IMR-90 (cell line): ENCODE results near the gene RXFP2. TPM values are rescaled to one million over a fixed set of nuclear protein-coding genes. Genes with fewer than 3 reads are reported as not detected.

Experiments used
- ATAC-seq: fragments of 200-7000 bp; cut with Tn5 transposase; 2 replicates; pipeline ENCODE4 v1.9.1; 2020; ENCODE audit warnings: low read depth, mild to moderate bottlenecking, moderate library complexity
- BruUV-seq: library from RNA; stranded (reverse); fragments of 400-500 nt; replicated peaks from 2 replicates; lab custom pipeline; 2021; lab: Mats Ljungman, UMichigan
- CTCF ChIA-PET: fragments of 300-600 bp; formaldehyde crosslinking; extraction: SDS; loops from one replicate; lab custom pipeline; 2021; ENCODE audit warnings: antibody characterized with exemption; lab: Yijun Ruan, JAX
- POLR2A ChIA-PET: fragments of 300-600 bp; sonication (Branson Sonifier 250); formaldehyde crosslinking; loops from one replicate; lab custom pipeline; 2022; ENCODE audit warnings: antibody characterized with exemption; ENCODE audit not compliant: unreplicated experiment; lab: Charles Lee
- DNase-seq: peaks from one replicate; pipeline ENCODE4 v3.0.0; 2013
- H2AFZ ChIP-seq: replicated peaks from 2 replicates; pipeline ENCODE3; 2013; ENCODE audit warnings: low read length, mild to moderate bottlenecking; ENCODE audit not compliant: poor library complexity
- H2AK5ac ChIP-seq: 2 replicates; pipeline ENCODE4 v1.6.1; 2013; ENCODE audit warnings: low read depth, low read length, inconsistent platforms
- H2AK9ac ChIP-seq: replicated peaks from 2 replicates; pipeline ENCODE3; 2013; ENCODE audit warnings: mild to moderate bottlenecking, low read depth, low read length, moderate library complexity; ENCODE audit not compliant: poor library complexity
- H2BK120ac ChIP-seq: 2 replicates; pipeline ENCODE4 v1.6.1; 2013; ENCODE audit warnings: low read depth, low read length, inconsistent platforms
- H2BK15ac ChIP-seq: 3 replicates; pipeline ENCODE4 v1.6.1; 2013; ENCODE audit warnings: low read depth, low read length, inconsistent platforms
- H2BK20ac ChIP-seq: 2 replicates; pipeline ENCODE4 v1.6.1; 2013; ENCODE audit warnings: low read depth, mild to moderate bottlenecking, inconsistent platforms, low read length, moderate library complexity
- H2BK5ac ChIP-seq: 2 replicates; pipeline ENCODE4 v1.6.1; 2013; ENCODE audit warnings: mild to moderate bottlenecking, low read depth, low read length, inconsistent platforms; ENCODE audit not compliant: poor library complexity, severe bottlenecking
- H3K14ac ChIP-seq: replicated peaks from 2 replicates; pipeline ENCODE4 v1.6.1; 2013; ENCODE audit warnings: low read depth, low read length, inconsistent platforms
- H3K18ac ChIP-seq: 2 replicates; pipeline ENCODE4 v1.6.1; 2013; ENCODE audit warnings: low read depth, low read length, control low read depth
- H3K23ac ChIP-seq: 2 replicates; pipeline ENCODE4 v1.6.1; 2013; ENCODE audit warnings: low read depth, low read length, inconsistent platforms
- H3K27ac ChIP-seq: 2 replicates; pipeline ENCODE4 v1.5.1; 2013; ENCODE audit warnings: mild to moderate bottlenecking, control low read depth, low read length; ENCODE audit not compliant: insufficient read depth
- H3K27me3 ChIP-seq: 2 replicates; pipeline ENCODE4 v1.6.1; 2013; ENCODE audit warnings: low read length; ENCODE audit not compliant: control insufficient read depth, insufficient read depth
- H3K36me3 ChIP-seq: 2 replicates; pipeline ENCODE4 v1.6.1; 2013; ENCODE audit warnings: low read length, mixed read lengths; ENCODE audit not compliant: control insufficient read depth, insufficient read depth
- H3K4ac ChIP-seq: 2 replicates; pipeline ENCODE4 v1.6.1; 2013; ENCODE audit warnings: low read depth, low read length, inconsistent platforms
- H3K4me1 ChIP-seq: 2 replicates; pipeline ENCODE4 v1.6.1; 2013; ENCODE audit warnings: low read length, mixed read lengths; ENCODE audit not compliant: control insufficient read depth, insufficient read depth
- H3K4me2 ChIP-seq: 2 replicates; pipeline ENCODE4 v1.6.1; 2013; ENCODE audit warnings: low read depth, mild to moderate bottlenecking, control low read depth, low read length, moderate library complexity
- H3K4me3 ChIP-seq: 2 replicates; pipeline ENCODE4 v1.5.1; 2013; ENCODE audit warnings: low read depth, mild to moderate bottlenecking, control low read depth, low read length, moderate library complexity; ENCODE audit not compliant: insufficient read depth
- H3K56ac ChIP-seq: 2 replicates; pipeline ENCODE4 v1.6.1; 2013; ENCODE audit warnings: low read length, inconsistent platforms; ENCODE audit not compliant: insufficient read depth; ENCODE audit errors: extremely low read depth
- H3K79me1 ChIP-seq, 2 experiments: 2 replicates each; pipeline ENCODE4 v1.6.1; 2013; ENCODE audit warnings: low read length in 2 of 2, inconsistent platforms in 1 of 2, low read depth in 1 of 2
- H3K9ac ChIP-seq: 2 replicates; pipeline ENCODE4 v1.6.1; 2013; ENCODE audit warnings: low read depth, low read length, control low read depth
- H3K9me1 ChIP-seq: 2 replicates; pipeline ENCODE4 v1.6.1; 2013; ENCODE audit warnings: low read length, inconsistent platforms; ENCODE audit not compliant: insufficient read depth
- H3K9me3 ChIP-seq: 2 replicates; pipeline ENCODE4 v1.6.1; 2013; ENCODE audit warnings: low read length; ENCODE audit not compliant: control insufficient read depth, insufficient read depth
- H4K20me1 ChIP-seq: 2 replicates; pipeline ENCODE4 v1.6.1; 2013; ENCODE audit warnings: low read length, inconsistent platforms; ENCODE audit not compliant: insufficient read depth
- H4K5ac ChIP-seq: 2 replicates; pipeline ENCODE4 v1.6.1; 2013; ENCODE audit warnings: mild to moderate bottlenecking, low read depth, low read length, control low read depth
- H4K8ac ChIP-seq, 2 experiments: 2 replicates each; pipeline ENCODE4 v1.6.1; 2013; ENCODE audit warnings: low read depth in 2 of 2, low read length in 2 of 2, control low read depth in 1 of 2, inconsistent platforms in 1 of 2
- H4K91ac ChIP-seq: 2 replicates; pipeline ENCODE4 v1.6.1; 2013; ENCODE audit warnings: low read depth, low read length, inconsistent platforms; ENCODE audit not compliant: insufficient read depth
- BHLHE40 ChIP-seq: fragments of 150-350 bp; IDR thresholded peaks from 2 replicates; pipeline ENCODE4 v1.6.1; 2016; ENCODE audit warnings: mild to moderate bottlenecking, low read depth, low read length
- CEBPB ChIP-seq: IDR thresholded peaks from 2 replicates; pipeline ENCODE4 v1.6.1; 2012; ENCODE audit warnings: low read depth, low read length, improper control_type of control experiment
- CHD1 ChIP-seq: IDR thresholded peaks from 2 replicates; pipeline ENCODE4 v1.6.1; 2012; ENCODE audit warnings: low read depth, low read length, improper control_type of control experiment
- CTCF ChIP-seq: conservative IDR thresholded peaks from 2 replicates; pipeline ENCODE4 v1.5.1; 2012; ENCODE audit warnings: mild to moderate bottlenecking, low read depth, low read length, improper control_type of control experiment
- FOS ChIP-seq: fragments of 150-350 bp; IDR thresholded peaks from 2 replicates; pipeline ENCODE4 v1.6.1; 2016; ENCODE audit warnings: low read depth, low read length
- MAFK ChIP-seq: IDR thresholded peaks from 2 replicates; pipeline ENCODE4 v1.6.1; 2012; ENCODE audit warnings: low read depth, low read length, improper control_type of control experiment
- MAZ ChIP-seq: IDR thresholded peaks from 2 replicates; pipeline ENCODE4 v1.6.1; 2012; ENCODE audit warnings: low read depth, mild to moderate bottlenecking, low read length, improper control_type of control experiment, moderate library complexity, borderline replicate concordance
- MXI1 ChIP-seq: IDR thresholded peaks from 2 replicates; pipeline ENCODE4 v1.6.1; 2012; ENCODE audit warnings: low read depth, mild to moderate bottlenecking, low read length, moderate library complexity, borderline replicate concordance
- NFE2L2 ChIP-seq: fragments of 150-350 bp; IDR thresholded peaks from 2 replicates; pipeline ENCODE4 v1.6.1; 2016; ENCODE audit warnings: low read depth, mild to moderate bottlenecking, low read length
- RAD21 ChIP-seq: IDR thresholded peaks from 2 replicates; pipeline ENCODE4 v1.6.1; 2012; ENCODE audit warnings: low read length, improper control_type of control experiment
- RCOR1 ChIP-seq: IDR thresholded peaks from 2 replicates; pipeline ENCODE4 v1.6.1; 2012; ENCODE audit warnings: mild to moderate bottlenecking, low read length, improper control_type of control experiment; ENCODE audit not compliant: insufficient replicate concordance
- RFX5 ChIP-seq: IDR thresholded peaks from 2 replicates; pipeline ENCODE4 v1.8.0; 2012; ENCODE audit warnings: low read depth, mild to moderate bottlenecking, low read length, moderate library complexity
- SMC3 ChIP-seq: fragments of 150-350 bp; IDR thresholded peaks from 2 replicates; pipeline ENCODE4 v1.6.1; 2016; ENCODE audit warnings: low read depth, mild to moderate bottlenecking, antibody characterized with exemption, low read length, moderate library complexity
- WGBS, 2 experiments: methylation state at CpG; one replicate each; pipeline versions ENCODE4 v1.1.5 to v1.1.7; 2013; ENCODE audit warnings: missing lambda C conversion rate in 2 of 2; ENCODE audit not compliant: insufficient read length in 1 of 2; ENCODE audit errors: extremely low coverage in 2 of 2; 5-methylcytosine and 5-hydroxymethylcytosine counted together
- dilution Hi-C: fragments of 300-500 bp; cut with HindIII; formaldehyde crosslinking; loops from one replicate; pipeline ENCODE4 v1.14.3; 2018; ENCODE audit warnings: low sequenced_read_pairs; ENCODE audit not compliant: unreplicated experiment
- in situ Hi-C: fragments of 300-500 bp; cut with MboI; formaldehyde crosslinking; loops from 3 replicates; pipeline ENCODE4 v1.14.3; 2019; ENCODE audit warnings: low sequenced_read_pairs, inconsistent platforms, mixed read lengths
- intact Hi-C: fragments of 100-400 bp; cut with micrococcal nuclease; formaldehyde crosslinking; loops from 2 replicates; pipeline ENCODE4 v1.10.0; 2022
- polyA plus RNA-seq, 3 experiments: library from polyadenylated mRNA; depleted of rRNA; stranded (reverse); fragments of >200 nt; gene quantifications; 2 replicates each; pipeline ENCODE4 v1.2.3, GENCODE V29; 2012; ENCODE audit warnings: low replicate concordance in 1 of 3
- total RNA-seq: library from RNA; depleted of rRNA; stranded (reverse); fragments of >200 nt; gene quantifications from 2 replicates; pipeline ENCODE4 v1.2.3, GENCODE V29; 2012
- TF ChIP-seq, protein P1 (sequence below): fragments of 150-350 bp; IDR thresholded peaks from 2 replicates; pipeline ENCODE4 v1.6.1; 2017; ENCODE audit warnings: mild to moderate bottlenecking, antibody characterized with exemption, low read length, low read depth
- TF ChIP-seq, protein P2 (sequence below): fragments of 150-350 bp; IDR thresholded peaks from 2 replicates; pipeline ENCODE4 v1.6.1; 2016; ENCODE audit warnings: low read depth, mild to moderate bottlenecking, low read length, moderate library complexity, borderline replicate concordance

RXFP2 gene
- total and polyA plus RNA-seq, 2 of the 4 experiments (the other 2 are of a cell fraction), result not detected

- peak overlapping the region; percentile 88; the same call in 1 of the 2 replicates for H3K18ac ChIP-seq
- no peak overlapping the region for H3K9ac ChIP-seq
Measured at GRCh38 chr13:31774186-31774750, 34.9 kb downstream of the RXFP2 start.

More at GRCh38 chr13:31774186-31774750, 34.9 kb downstream of the RXFP2 start:
- Histone ChIP-seq H3K27me3 (no peaks in the 10 kb centered on the region), H3K79me1 (no peaks in the 10 kb centered on the region), H3K9me3 (no peaks in the 10 kb centered on the region), H3K4me2 (no peak overlapping the region; the same call in 1 of the 2 replicates), H3K56ac (no peak overlapping the region), H4K5ac (peak overlapping the region; percentile 37; the same call in 1 of the 2 replicates), H4K91ac (0 out of 2 replicates have a peak overlapping the region, but pooled peaks have one; percentile 13), H2BK15ac (no peak overlapping the region), H3K4me1 (peaks cover 5% of the 10 kb centered on the region; the same call in 1 of the 2 replicates), H3K14ac (peak overlapping the region; percentile 78), H2BK120ac (peak overlapping the region; percentile 66; the same call in 1 of the 2 replicates), H4K20me1 (no peaks in the 10 kb centered on the region), H2BK20ac (peak overlapping the region; percentile 60), H2AK5ac (peak overlapping the region; percentile 56; the same call in 1 of the 2 replicates), H2BK5ac (peak overlapping the region; percentile 89), H3K27ac (no peak overlapping the region), H3K4ac (peak overlapping the region; percentile 53), H2AFZ (peak overlapping the region; percentile 13), H3K23ac (peak overlapping the region; percentile 53; the same call in 1 of the 2 replicates), H2AK9ac (no peak overlapping the region), H3K4me3 (no peak overlapping the region), H3K36me3 (no peaks in the 10 kb centered on the region), H4K8ac (peak overlapping the region in 1 of 2 experiments; percentile 44; a peak in 1 of 4 replicates), H3K9me1 (peaks cover 9% of the 10 kb centered on the region)
- TF ChIP-seq MAZ, result no peak
- no peak for TF ChIP-seq NFE2L2
- TF ChIP-seq RAD21, result no peak
- TF ChIP-seq, protein P1, sequence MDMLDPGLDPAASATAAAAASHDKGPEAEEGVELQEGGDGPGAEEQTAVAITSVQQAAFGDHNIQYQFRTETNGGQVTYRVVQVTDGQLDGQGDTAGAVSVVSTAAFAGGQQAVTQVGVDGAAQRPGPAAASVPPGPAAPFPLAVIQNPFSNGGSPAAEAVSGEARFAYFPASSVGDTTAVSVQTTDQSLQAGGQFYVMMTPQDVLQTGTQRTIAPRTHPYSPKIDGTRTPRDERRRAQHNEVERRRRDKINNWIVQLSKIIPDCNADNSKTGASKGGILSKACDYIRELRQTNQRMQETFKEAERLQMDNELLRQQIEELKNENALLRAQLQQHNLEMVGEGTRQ, result no peak
- TF ChIP-seq MXI1, result no peak
- TF ChIP-seq BHLHE40, result no peak
- no peak for TF ChIP-seq CTCF
- no peak for TF ChIP-seq FOS
- no peak for TF ChIP-seq CEBPB
- TF ChIP-seq RCOR1, result no peak
- no peak for TF ChIP-seq MAFK
- TF ChIP-seq, protein P2, sequence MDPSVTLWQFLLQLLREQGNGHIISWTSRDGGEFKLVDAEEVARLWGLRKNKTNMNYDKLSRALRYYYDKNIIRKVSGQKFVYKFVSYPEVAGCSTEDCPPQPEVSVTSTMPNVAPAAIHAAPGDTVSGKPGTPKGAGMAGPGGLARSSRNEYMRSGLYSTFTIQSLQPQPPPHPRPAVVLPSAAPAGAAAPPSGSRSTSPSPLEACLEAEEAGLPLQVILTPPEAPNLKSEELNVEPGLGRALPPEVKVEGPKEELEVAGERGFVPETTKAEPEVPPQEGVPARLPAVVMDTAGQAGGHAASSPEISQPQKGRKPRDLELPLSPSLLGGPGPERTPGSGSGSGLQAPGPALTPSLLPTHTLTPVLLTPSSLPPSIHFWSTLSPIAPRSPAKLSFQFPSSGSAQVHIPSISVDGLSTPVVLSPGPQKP, result no peak
- TF ChIP-seq SMC3, result no peak
- TF ChIP-seq CHD1, result no peak
- TF ChIP-seq RFX5, result no peak
- ChIA-PET CTCF (no interaction called here), POLR2A (no interaction called here)
- WGBS, 2 experiments, result 90% methylated on average over 3 of the region's 5 CpGs; no CpG with 5 or more reads in 1 of the 2 experiments
- intact Hi-C loops (no loop called here), dilution Hi-C loops (no loop called here), in situ Hi-C loops (no loop called here)
- DNase-seq (peak; percentile 28), ATAC-seq (no peak)
- no TSS peak for BruUV-seq
